ENCODE measurements around the gene UBALD1. TPM values are rescaled to one million over a fixed set of nuclear protein-coding genes. Genes with fewer than 3 reads are reported as not detected.
A peak's percentile ranks its signal among the peaks of the same experiment; 100 is the strongest.

UBALD1 gene
- total and polyA plus RNA-seq, 2 experiments from 2014 or later: 42.9 to 46.6 TPM

GRCh38 chr16:4611337-4612021 is 3.2 kb downstream of the UBALD1 start:
- Histone ChIP-seq H3K4me3 (no peak overlapping the region), H3K4me1 (ENCODE audit: low read depth) (no peaks in the 10 kb centered on the region), H3K27ac (no peak overlapping the region), H3K27me3 (no peaks in the 10 kb centered on the region), H3K36me3 (peaks cover 4% of the 10 kb centered on the region), H3K9me3 (ENCODE audit: low read depth) (no peaks in the 10 kb centered on the region)
- DNase-seq (ENCODE audit: low read depth in 1 of 2, low spot score in 1 of 2): peak in 1 of 2 donors; percentile 46
- no peak for TF ChIP-seq CTCF (IDR thresholded peaks at IDR 0.05; ENCODE audit: low read depth, low read length)

- Histone ChIP-seq H3K4me3 (no peak overlapping the region), H3K36me3 (peaks cover 4% of the 10 kb centered on the region), H3K27ac (no peak overlapping the region), H3K27me3 (no peaks in the 10 kb centered on the region), H3K4me1 (ENCODE audit: low read depth) (no peaks in the 10 kb centered on the region), H3K9me3 (ENCODE audit: low read depth) (no peaks in the 10 kb centered on the region)
- no peak for DNase-seq (ENCODE audit: low read depth in 1 of 2, low spot score in 1 of 2)
- no peak for TF ChIP-seq CTCF (IDR thresholded peaks at IDR 0.05; ENCODE audit: low read depth, low read length)
These were observed 4.4 kb downstream of the UBALD1 start for GRCh38 chr16:4610011-4611005.

- Histone ChIP-seq H3K4me3 (no peak overlapping the region), H3K27ac (no peak overlapping the region), H3K36me3 (peaks cover 4% of the 10 kb centered on the region), H3K4me1 (ENCODE audit: low read depth) (no peaks in the 10 kb centered on the region), H3K27me3 (no peaks in the 10 kb centered on the region), H3K9me3 (ENCODE audit: low read depth) (no peaks in the 10 kb centered on the region)
- no peak for DNase-seq (ENCODE audit: low read depth in 1 of 2, low spot score in 1 of 2)
- TF ChIP-seq CTCF (IDR thresholded peaks at IDR 0.05; ENCODE audit: low read depth, low read length): no peak
These were observed 5.3 kb downstream of the UBALD1 start for GRCh38 chr16:4609200-4610010.

GRCh38 chr16:4608704-4608980 is 6.0 kb downstream of the UBALD1 start:
- Histone ChIP-seq H3K4me1 (ENCODE audit: low read depth) (no peaks in the 10 kb centered on the region), H3K9me3 (ENCODE audit: low read depth) (no peaks in the 10 kb centered on the region), H3K4me3 (no peak overlapping the region), H3K27me3 (no peaks in the 10 kb centered on the region), H3K27ac (no peak overlapping the region), H3K36me3 (peaks cover 4% of the 10 kb centered on the region)
- no peak for DNase-seq (ENCODE audit: low read depth in 1 of 2, low spot score in 1 of 2)
- TF ChIP-seq CTCF (IDR thresholded peaks at IDR 0.05; ENCODE audit: low read depth, low read length): no peak
